ENCODE measurements around the gene ASB3. TPM values are rescaled to one million over a fixed set of nuclear protein-coding genes. Genes with fewer than 3 reads are reported as not detected.

ASB3 gene
- total and polyA plus RNA-seq, 2 experiments from 2014 or later, result 34.4 to 36.5 TPM

GRCh38 chr2:53655256-53655655, 131.5 kb downstream of the ASB3 start:
- H3K4me3 ChIP-seq, result no peak overlapping the region
- H3K4me1 ChIP-seq (ENCODE audit: low read depth), result peaks cover 3% of the 10 kb centered on the region
- no peak for DNase-seq (ENCODE audit: low read depth in 1 of 2, low spot score in 1 of 2)
- TF ChIP-seq CTCF (IDR thresholded peaks at IDR 0.05; ENCODE audit: low read depth, low read length), result no peak
- no peaks in the 10 kb centered on the region for H3K36me3 ChIP-seq
- H3K27me3 ChIP-seq, result no peaks in the 10 kb centered on the region
- H3K9me3 ChIP-seq (ENCODE audit: low read depth), result no peaks in the 10 kb centered on the region
- no peak overlapping the region for H3K27ac ChIP-seq

GRCh38 chr2:53654396-53654795, 132.4 kb downstream of the ASB3 start:
- Histone ChIP-seq H3K27ac (no peak overlapping the region), H3K4me1 (ENCODE audit: low read depth) (peaks cover 3% of the 10 kb centered on the region), H3K4me3 (no peak overlapping the region), H3K27me3 (no peaks in the 10 kb centered on the region), H3K9me3 (ENCODE audit: low read depth) (no peaks in the 10 kb centered on the region), H3K36me3 (no peaks in the 10 kb centered on the region)
- DNase-seq (ENCODE audit: low read depth in 1 of 2, low spot score in 1 of 2), result peak in 1 of 2 donors; percentile 57
- TF ChIP-seq CTCF (IDR thresholded peaks at IDR 0.05; ENCODE audit: low read depth, low read length), result no peak

- peaks cover 3% of the 10 kb centered on the region for H3K4me1 ChIP-seq (ENCODE audit: low read depth)
- no peak for TF ChIP-seq CTCF (IDR thresholded peaks at IDR 0.05; ENCODE audit: low read depth, low read length)
- H3K36me3 ChIP-seq, result no peaks in the 10 kb centered on the region
- H3K27me3 ChIP-seq, result no peaks in the 10 kb centered on the region
- no peak overlapping the region for H3K27ac ChIP-seq
- H3K4me3 ChIP-seq, result no peak overlapping the region
- no peaks in the 10 kb centered on the region for H3K9me3 ChIP-seq (ENCODE audit: low read depth)
- DNase-seq (ENCODE audit: low read depth in 1 of 2, low spot score in 1 of 2), result no peak
These were observed 134.6 kb downstream of the ASB3 start for GRCh38 chr2:53652131-53652530.

GRCh38 chr2:53646788-53647187, 140.0 kb downstream of the ASB3 start:
- no peaks in the 10 kb centered on the region for H3K36me3 ChIP-seq
- no peak overlapping the region for H3K4me3 ChIP-seq
- H3K9me3 ChIP-seq (ENCODE audit: low read depth), result no peaks in the 10 kb centered on the region
- H3K27me3 ChIP-seq, result no peaks in the 10 kb centered on the region
- DNase-seq (ENCODE audit: low read depth in 1 of 2, low spot score in 1 of 2), result no peak
- TF ChIP-seq CTCF (IDR thresholded peaks at IDR 0.05; ENCODE audit: low read depth, low read length), result no peak
- no peaks in the 10 kb centered on the region for H3K4me1 ChIP-seq (ENCODE audit: low read depth)
- H3K27ac ChIP-seq, result no peak overlapping the region

GRCh38 chr2:53641290-53641689, 145.5 kb downstream of the ASB3 start:
- no peak for DNase-seq (ENCODE audit: low read depth in 1 of 2, low spot score in 1 of 2)
- no peak for TF ChIP-seq CTCF (IDR thresholded peaks at IDR 0.05; ENCODE audit: low read depth, low read length)

GRCh38 chr2:53640466-53640865, 146.3 kb downstream of the ASB3 start:
- no peak overlapping the region for H3K27ac ChIP-seq
- no peak for DNase-seq (ENCODE audit: low read depth in 1 of 2, low spot score in 1 of 2)
- H3K4me3 ChIP-seq, result no peak overlapping the region
- H3K9me3 ChIP-seq (ENCODE audit: low read depth), result peaks cover 2% of the 10 kb centered on the region
- TF ChIP-seq CTCF (IDR thresholded peaks at IDR 0.05; ENCODE audit: low read depth, low read length), result no peak
- H3K27me3 ChIP-seq, result no peaks in the 10 kb centered on the region
- H3K36me3 ChIP-seq, result no peaks in the 10 kb centered on the region
- H3K4me1 ChIP-seq (ENCODE audit: low read depth), result peaks cover 4% of the 10 kb centered on the region

More at GRCh38 chr2:53641290-53641689, 145.5 kb downstream of the ASB3 start:
- Histone ChIP-seq H3K27me3 (no peaks in the 10 kb centered on the region), H3K27ac (no peak overlapping the region), H3K9me3 (ENCODE audit: low read depth) (peaks cover 2% of the 10 kb centered on the region), H3K36me3 (no peaks in the 10 kb centered on the region), H3K4me3 (no peak overlapping the region), H3K4me1 (ENCODE audit: low read depth) (peaks cover 4% of the 10 kb centered on the region)

All from cardiac muscle cell (in vitro differentiated cells and primary cell).